ENCODE measurements around the gene ITGBL1. TPM values are rescaled to one million over a fixed set of nuclear protein-coding genes. Genes with fewer than 3 reads are reported as not detected.

The ITGBL1 gene
- total RNA-seq, 1 experiment from 2014 or later = 0.22 TPM

- TF ChIP-seq ZNF425 (CRISPR knock-in tag; conservative IDR thresholded peaks at IDR 0.05) (no peak), GTF2I (CRISPR knock-in tag; conservative IDR thresholded peaks at IDR 0.05) (no peak), AFF4 (CRISPR knock-in tag; IDR thresholded peaks at IDR 0.05; ENCODE audit: borderline replicate concordance) (no peak), NR2C2 (CRISPR knock-in tag; IDR thresholded peaks at IDR 0.05) (no peak)
Observed at GRCh38 chr13:101714195-101714594, 261.7 kb downstream of the ITGBL1 start (continued).

GRCh38 chr13:101717353-101717752, 264.9 kb downstream of the ITGBL1 start:
- ChIA-PET POLR2A (no interaction called here), CTCF (no interaction called here)
- H3K27ac Mint-ChIP-seq = no peak overlapping the region
- H3K27me3 Mint-ChIP-seq (ENCODE audit: low read depth) = no peaks in the 10 kb centered on the region
- no peaks in the 10 kb centered on the region for H3K4me1 Mint-ChIP-seq
- H3K4me3 Mint-ChIP-seq = no peak overlapping the region
- DNase-seq (ENCODE audit: low spot score) (no peak), ATAC-seq (no peak)
- H3K9me3 Mint-ChIP-seq = no peaks in the 10 kb centered on the region
- no peaks in the 10 kb centered on the region for H3K36me3 Mint-ChIP-seq
- TF ChIP-seq E2F5 (CRISPR knock-in tag; IDR thresholded peaks at IDR 0.05) = no peak
- TF ChIP-seq ZNF671 (CRISPR knock-in tag; IDR thresholded peaks at IDR 0.05) = no peak
- no peak for TF ChIP-seq CBFB (CRISPR knock-in tag; IDR thresholded peaks at IDR 0.05; ENCODE audit: low read depth)
- TF ChIP-seq ELF4 (CRISPR knock-in tag; IDR thresholded peaks at IDR 0.05; ENCODE audit: low read depth) = no peak
- TF ChIP-seq ARID4B (CRISPR knock-in tag; IDR thresholded peaks at IDR 0.05; ENCODE audit: borderline replicate concordance) = no peak
- no peak for TF ChIP-seq ZNF396 (CRISPR knock-in tag; IDR thresholded peaks at IDR 0.05; ENCODE audit: borderline replicate concordance)
- TF ChIP-seq GTF2I (CRISPR knock-in tag; conservative IDR thresholded peaks at IDR 0.05) = no peak
- no peak for TF ChIP-seq USF2 (CRISPR knock-in tag; IDR thresholded peaks at IDR 0.05)
- TF ChIP-seq ZNF512 (CRISPR knock-in tag; IDR thresholded peaks at IDR 0.05; ENCODE audit: borderline replicate concordance) = no peak
- no peak for TF ChIP-seq GABPB1 (CRISPR knock-in tag; IDR thresholded peaks at IDR 0.05)
- TF ChIP-seq ERG (CRISPR knock-in tag; IDR thresholded peaks at IDR 0.05) = no peak
- TF ChIP-seq ZNF532 (CRISPR knock-in tag; IDR thresholded peaks at IDR 0.05; ENCODE audit: borderline replicate concordance) = no peak
- no peak for TF ChIP-seq SOX15 (CRISPR knock-in tag; IDR thresholded peaks at IDR 0.05)
